IMR-90 (cell line): ENCODE results near the gene PCED1B. TPM values are rescaled to one million over a fixed set of nuclear protein-coding genes. Genes with fewer than 3 reads are reported as not detected.

Source experiments
- ATAC-seq: fragments of 200-7000 bp; cut with Tn5 transposase; 2 replicates; pipeline ENCODE4 v1.9.1; 2020; ENCODE audit warnings: low read depth, mild to moderate bottlenecking, moderate library complexity
- BruUV-seq: library from RNA; stranded (reverse); fragments of 400-500 nt; replicated peaks from 2 replicates; lab custom pipeline; 2021; lab: Mats Ljungman, UMichigan
- CTCF ChIA-PET: fragments of 300-600 bp; formaldehyde crosslinking; extraction: SDS; loops from one replicate; lab custom pipeline; 2021; ENCODE audit warnings: antibody characterized with exemption; lab: Yijun Ruan, JAX
- POLR2A ChIA-PET: fragments of 300-600 bp; sonication (Branson Sonifier 250); formaldehyde crosslinking; loops from one replicate; lab custom pipeline; 2022; ENCODE audit warnings: antibody characterized with exemption; ENCODE audit not compliant: unreplicated experiment; lab: Charles Lee
- DNase-seq: peaks from one replicate; pipeline ENCODE4 v3.0.0; 2013
- H2AFZ ChIP-seq: replicated peaks from 2 replicates; pipeline ENCODE3; 2013; ENCODE audit warnings: low read length, mild to moderate bottlenecking; ENCODE audit not compliant: poor library complexity
- H2AK5ac ChIP-seq: 2 replicates; pipeline ENCODE4 v1.6.1; 2013; ENCODE audit warnings: low read depth, low read length, inconsistent platforms
- H2AK9ac ChIP-seq: replicated peaks from 2 replicates; pipeline ENCODE3; 2013; ENCODE audit warnings: mild to moderate bottlenecking, low read depth, low read length, moderate library complexity; ENCODE audit not compliant: poor library complexity
- H2BK120ac ChIP-seq: 2 replicates; pipeline ENCODE4 v1.6.1; 2013; ENCODE audit warnings: low read depth, low read length, inconsistent platforms
- H2BK15ac ChIP-seq: 3 replicates; pipeline ENCODE4 v1.6.1; 2013; ENCODE audit warnings: low read depth, low read length, inconsistent platforms
- H2BK20ac ChIP-seq: 2 replicates; pipeline ENCODE4 v1.6.1; 2013; ENCODE audit warnings: low read depth, mild to moderate bottlenecking, inconsistent platforms, low read length, moderate library complexity
- H2BK5ac ChIP-seq: 2 replicates; pipeline ENCODE4 v1.6.1; 2013; ENCODE audit warnings: mild to moderate bottlenecking, low read depth, low read length, inconsistent platforms; ENCODE audit not compliant: poor library complexity, severe bottlenecking
- H3K14ac ChIP-seq: replicated peaks from 2 replicates; pipeline ENCODE4 v1.6.1; 2013; ENCODE audit warnings: low read depth, low read length, inconsistent platforms
- H3K18ac ChIP-seq: 2 replicates; pipeline ENCODE4 v1.6.1; 2013; ENCODE audit warnings: low read depth, low read length, control low read depth
- H3K23ac ChIP-seq: 2 replicates; pipeline ENCODE4 v1.6.1; 2013; ENCODE audit warnings: low read depth, low read length, inconsistent platforms
- H3K27ac ChIP-seq: 2 replicates; pipeline ENCODE4 v1.5.1; 2013; ENCODE audit warnings: mild to moderate bottlenecking, control low read depth, low read length; ENCODE audit not compliant: insufficient read depth
- H3K27me3 ChIP-seq: 2 replicates; pipeline ENCODE4 v1.6.1; 2013; ENCODE audit warnings: low read length; ENCODE audit not compliant: control insufficient read depth, insufficient read depth
- H3K36me3 ChIP-seq: 2 replicates; pipeline ENCODE4 v1.6.1; 2013; ENCODE audit warnings: low read length, mixed read lengths; ENCODE audit not compliant: control insufficient read depth, insufficient read depth
- H3K4ac ChIP-seq: 2 replicates; pipeline ENCODE4 v1.6.1; 2013; ENCODE audit warnings: low read depth, low read length, inconsistent platforms
- H3K4me1 ChIP-seq: 2 replicates; pipeline ENCODE4 v1.6.1; 2013; ENCODE audit warnings: low read length, mixed read lengths; ENCODE audit not compliant: control insufficient read depth, insufficient read depth
- H3K4me2 ChIP-seq: 2 replicates; pipeline ENCODE4 v1.6.1; 2013; ENCODE audit warnings: low read depth, mild to moderate bottlenecking, control low read depth, low read length, moderate library complexity
- H3K4me3 ChIP-seq: 2 replicates; pipeline ENCODE4 v1.5.1; 2013; ENCODE audit warnings: low read depth, mild to moderate bottlenecking, control low read depth, low read length, moderate library complexity; ENCODE audit not compliant: insufficient read depth
- H3K56ac ChIP-seq: 2 replicates; pipeline ENCODE4 v1.6.1; 2013; ENCODE audit warnings: low read length, inconsistent platforms; ENCODE audit not compliant: insufficient read depth; ENCODE audit errors: extremely low read depth
- H3K79me1 ChIP-seq, 2 experiments: 2 replicates each; pipeline ENCODE4 v1.6.1; 2013; ENCODE audit warnings: low read length in 2 of 2, inconsistent platforms in 1 of 2, low read depth in 1 of 2
- H3K9ac ChIP-seq: 2 replicates; pipeline ENCODE4 v1.6.1; 2013; ENCODE audit warnings: low read depth, low read length, control low read depth
- H3K9me1 ChIP-seq: 2 replicates; pipeline ENCODE4 v1.6.1; 2013; ENCODE audit warnings: low read length, inconsistent platforms; ENCODE audit not compliant: insufficient read depth
- H3K9me3 ChIP-seq: 2 replicates; pipeline ENCODE4 v1.6.1; 2013; ENCODE audit warnings: low read length; ENCODE audit not compliant: control insufficient read depth, insufficient read depth
- H4K20me1 ChIP-seq: 2 replicates; pipeline ENCODE4 v1.6.1; 2013; ENCODE audit warnings: low read length, inconsistent platforms; ENCODE audit not compliant: insufficient read depth
- H4K5ac ChIP-seq: 2 replicates; pipeline ENCODE4 v1.6.1; 2013; ENCODE audit warnings: mild to moderate bottlenecking, low read depth, low read length, control low read depth
- H4K8ac ChIP-seq, 2 experiments: 2 replicates each; pipeline ENCODE4 v1.6.1; 2013; ENCODE audit warnings: low read depth in 2 of 2, low read length in 2 of 2, control low read depth in 1 of 2, inconsistent platforms in 1 of 2
- H4K91ac ChIP-seq: 2 replicates; pipeline ENCODE4 v1.6.1; 2013; ENCODE audit warnings: low read depth, low read length, inconsistent platforms; ENCODE audit not compliant: insufficient read depth
- BHLHE40 ChIP-seq: fragments of 150-350 bp; IDR thresholded peaks from 2 replicates; pipeline ENCODE4 v1.6.1; 2016; ENCODE audit warnings: mild to moderate bottlenecking, low read depth, low read length
- FOS ChIP-seq: fragments of 150-350 bp; IDR thresholded peaks from 2 replicates; pipeline ENCODE4 v1.6.1; 2016; ENCODE audit warnings: low read depth, low read length
- MAFK ChIP-seq: IDR thresholded peaks from 2 replicates; pipeline ENCODE4 v1.6.1; 2012; ENCODE audit warnings: low read depth, low read length, improper control_type of control experiment
- MXI1 ChIP-seq: IDR thresholded peaks from 2 replicates; pipeline ENCODE4 v1.6.1; 2012; ENCODE audit warnings: low read depth, mild to moderate bottlenecking, low read length, moderate library complexity, borderline replicate concordance
- RCOR1 ChIP-seq: IDR thresholded peaks from 2 replicates; pipeline ENCODE4 v1.6.1; 2012; ENCODE audit warnings: mild to moderate bottlenecking, low read length, improper control_type of control experiment; ENCODE audit not compliant: insufficient replicate concordance
- WGBS, 2 experiments: methylation state at CpG; one replicate each; pipeline versions ENCODE4 v1.1.5 to v1.1.7; 2013; ENCODE audit warnings: missing lambda C conversion rate in 2 of 2; ENCODE audit not compliant: insufficient read length in 1 of 2; ENCODE audit errors: extremely low coverage in 2 of 2; 5-methylcytosine and 5-hydroxymethylcytosine counted together
- dilution Hi-C: fragments of 300-500 bp; cut with HindIII; formaldehyde crosslinking; loops from one replicate; pipeline ENCODE4 v1.14.3; 2018; ENCODE audit warnings: low sequenced_read_pairs; ENCODE audit not compliant: unreplicated experiment
- in situ Hi-C: fragments of 300-500 bp; cut with MboI; formaldehyde crosslinking; loops from 3 replicates; pipeline ENCODE4 v1.14.3; 2019; ENCODE audit warnings: low sequenced_read_pairs, inconsistent platforms, mixed read lengths
- intact Hi-C: fragments of 100-400 bp; cut with micrococcal nuclease; formaldehyde crosslinking; loops from 2 replicates; pipeline ENCODE4 v1.10.0; 2022
- polyA plus RNA-seq, 3 experiments: library from polyadenylated mRNA; depleted of rRNA; stranded (reverse); fragments of >200 nt; gene quantifications; 2 replicates each; pipeline ENCODE4 v1.2.3, GENCODE V29; 2012; ENCODE audit warnings: low replicate concordance in 1 of 3
- total RNA-seq: library from RNA; depleted of rRNA; stranded (reverse); fragments of >200 nt; gene quantifications from 2 replicates; pipeline ENCODE4 v1.2.3, GENCODE V29; 2012

Gene PCED1B
- total and polyA plus RNA-seq, 2 of the 4 experiments (the other 2 are of a cell fraction) = 0.36 to 2.6 TPM

DNA sequence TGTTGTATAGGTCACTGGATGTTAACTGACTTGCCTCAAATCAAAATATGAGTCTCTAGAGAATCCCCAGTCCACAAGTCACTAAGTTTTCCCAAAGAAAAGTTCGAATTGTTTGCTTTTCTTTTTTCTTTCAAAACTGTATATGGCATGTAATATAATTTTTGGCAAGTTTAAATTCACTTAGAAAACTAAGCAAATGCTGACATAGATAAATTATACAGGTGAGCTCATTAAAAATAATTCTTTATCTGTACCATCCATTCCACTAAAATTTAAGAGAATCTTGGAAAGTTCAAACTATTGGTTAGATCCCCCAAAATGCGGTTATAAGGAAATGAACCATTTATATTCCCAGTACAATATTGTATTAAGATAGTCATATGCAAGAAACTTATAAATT lies 145.9 kb downstream of the PCED1B start:
- CTCF ChIA-PET = no interaction called here

More for the DNA sequence above, 145.9 kb downstream of the PCED1B start:
- no peaks in the 10 kb centered on the region for H3K79me1 ChIP-seq
- no peak overlapping the region for H2AFZ ChIP-seq
- intact Hi-C loops = no loop called here
- POLR2A ChIA-PET = no interaction called here
- H2AK9ac ChIP-seq = no peak overlapping the region
- TF ChIP-seq FOS = no peak
- TF ChIP-seq MAFK = peak; percentile 42; the same call in 1 of the 2 replicates
- TF ChIP-seq BHLHE40 = no peak
- no peak for TF ChIP-seq MXI1
- TF ChIP-seq RCOR1 = no peak
- no peak overlapping the region for H3K14ac ChIP-seq
- H2BK20ac ChIP-seq = no peak overlapping the region
- no peaks in the 10 kb centered on the region for H3K9me1 ChIP-seq
- no peak overlapping the region for H3K18ac ChIP-seq
- no peaks in the 10 kb centered on the region for H3K27me3 ChIP-seq
- in situ Hi-C loops = no loop called here
- no peak overlapping the region for H2AK5ac ChIP-seq
- H3K4me3 ChIP-seq = no peak overlapping the region
- H2BK120ac ChIP-seq = no peak overlapping the region
- no peak overlapping the region for H3K4me2 ChIP-seq
- dilution Hi-C loops = no loop called here
- WGBS, 2 experiments = no CpG with 5 or more reads among the region's 2 CpGs
- H3K36me3 ChIP-seq = no peaks in the 10 kb centered on the region
- ATAC-seq (no peak), DNase-seq (no peak)
- H3K4ac ChIP-seq = no peak overlapping the region
- H4K8ac ChIP-seq = no peak overlapping the region
- H3K27ac ChIP-seq = no peak overlapping the region
- no peak overlapping the region for H2BK5ac ChIP-seq
- H3K56ac ChIP-seq = no peak overlapping the region
- no TSS peak for BruUV-seq
- H3K9ac ChIP-seq = no peak overlapping the region
- no peak overlapping the region for H3K23ac ChIP-seq
- H3K9me3 ChIP-seq = no peaks in the 10 kb centered on the region
- H3K4me1 ChIP-seq = peaks cover 11% of the 10 kb centered on the region
- H4K20me1 ChIP-seq = no peaks in the 10 kb centered on the region
- H2BK15ac ChIP-seq = no peak overlapping the region
- H4K5ac ChIP-seq = no peak overlapping the region
- H4K91ac ChIP-seq = no peak overlapping the region
